Measurements from ENCODE around the gene ESRP2.

DNA sequence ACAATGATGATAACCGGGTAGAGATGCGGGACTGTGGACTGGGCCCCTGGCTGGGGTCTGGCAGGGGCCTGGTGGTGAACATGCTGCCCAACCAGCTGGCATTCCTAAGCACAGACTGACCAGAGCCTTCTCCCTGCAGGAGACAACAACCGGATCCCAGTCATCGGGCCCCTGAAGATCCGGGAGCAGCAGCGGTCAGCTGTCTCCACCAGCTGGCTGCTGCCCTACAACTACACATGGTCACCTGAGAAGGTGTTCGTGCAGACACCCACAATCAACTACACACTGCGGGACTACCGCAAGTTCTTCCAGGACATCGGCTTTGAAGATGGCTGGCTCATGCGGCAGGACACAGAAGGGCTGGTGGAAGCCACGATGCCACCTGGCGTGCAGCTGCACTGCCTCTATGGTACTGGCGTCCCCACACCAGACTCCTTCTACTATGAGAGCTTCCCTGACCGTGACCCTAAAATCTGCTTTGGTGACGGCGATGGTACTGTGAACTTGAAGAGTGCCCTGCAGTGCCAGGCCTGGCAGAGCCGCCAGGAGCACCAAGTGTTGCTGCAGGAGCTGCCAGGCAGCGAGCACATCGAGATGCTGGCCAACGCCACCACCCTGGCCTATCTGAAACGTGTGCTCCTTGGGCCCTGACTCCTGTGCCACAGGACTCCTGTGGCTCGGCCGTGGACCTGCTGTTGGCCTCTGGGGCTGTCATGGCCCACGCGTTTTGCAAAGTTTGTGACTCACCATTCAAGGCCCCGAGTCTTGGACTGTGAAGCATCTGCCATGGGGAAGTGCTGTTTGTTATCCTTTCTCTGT, 23.3 kb upstream of the ESRP2 start:
- no peak for TF ChIP-seq EP300 (IDR thresholded peaks at IDR 0.05; ENCODE audit: borderline replicate concordance)
- TF ChIP-seq, protein P1, sequence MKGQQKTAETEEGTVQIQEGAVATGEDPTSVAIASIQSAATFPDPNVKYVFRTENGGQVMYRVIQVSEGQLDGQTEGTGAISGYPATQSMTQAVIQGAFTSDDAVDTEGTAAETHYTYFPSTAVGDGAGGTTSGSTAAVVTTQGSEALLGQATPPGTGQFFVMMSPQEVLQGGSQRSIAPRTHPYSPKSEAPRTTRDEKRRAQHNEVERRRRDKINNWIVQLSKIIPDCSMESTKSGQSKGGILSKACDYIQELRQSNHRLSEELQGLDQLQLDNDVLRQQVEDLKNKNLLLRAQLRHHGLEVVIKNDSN (IDR thresholded peaks at IDR 0.05), result no peak

All from Ishikawa (cell line).